ENCODE measurements around the gene SCGB3A1. TPM values are rescaled to one million over a fixed set of nuclear protein-coding genes. Genes with fewer than 3 reads are reported as not detected.

Gene SCGB3A1
- total RNA-seq, 1 experiment from 2014 or later: not detected

DNA sequence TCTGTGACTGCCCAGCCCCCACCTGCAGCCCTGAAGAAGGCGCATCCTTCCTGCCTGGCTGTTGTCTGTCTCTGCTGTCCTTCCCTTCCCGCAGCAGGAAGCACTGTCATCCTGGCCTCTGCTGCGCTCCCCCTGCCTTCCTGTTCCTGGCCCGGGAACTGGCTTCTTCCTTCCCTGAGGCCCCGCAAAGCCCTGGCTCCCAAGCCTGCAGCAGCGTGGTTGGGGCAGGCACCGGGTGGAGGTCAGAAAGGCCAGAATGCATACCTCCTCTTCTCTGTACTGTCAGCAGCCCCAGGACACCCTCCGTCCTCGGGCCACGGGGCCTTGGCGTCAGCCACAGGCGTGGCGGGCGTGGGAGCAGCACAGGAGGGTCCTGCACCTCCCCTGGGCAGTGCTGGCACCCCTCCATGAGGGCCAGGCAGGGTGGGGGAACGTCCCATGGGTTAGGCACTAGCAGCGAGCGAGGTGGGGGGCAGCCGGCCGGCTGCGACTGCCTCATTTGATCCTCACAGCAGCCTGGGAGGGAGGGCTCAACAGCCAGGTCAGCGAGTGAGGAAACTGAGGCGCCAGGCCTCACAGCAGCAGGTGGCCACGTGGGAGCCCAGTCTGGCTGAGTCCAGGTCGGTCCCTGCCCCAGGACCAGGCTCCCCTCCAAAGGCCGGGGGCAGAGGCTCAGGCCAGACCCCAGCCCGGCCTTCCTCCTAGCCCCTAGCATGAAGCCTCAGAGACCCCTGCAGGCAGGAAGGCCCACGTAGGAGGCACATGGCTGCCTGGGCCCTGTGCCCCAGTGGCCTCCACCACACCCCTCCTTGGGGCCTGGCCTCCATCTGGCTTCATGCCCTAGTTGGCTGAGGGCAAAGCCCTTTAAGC, 48.7 kb upstream of the SCGB3A1 start:
- Histone ChIP-seq H3K4me2 (ENCODE audit: low read length) (no peak overlapping the region), H3K27ac (ENCODE audit: low read length) (no peak overlapping the region), H4K20me1 (ENCODE audit: low read length) (no peaks in the 10 kb centered on the region), H3K9ac (ENCODE audit: low read length) (no peak overlapping the region), H3K4me1 (ENCODE audit: insufficient read depth, low read length) (no peaks in the 10 kb centered on the region), H3F3A (ENCODE audit: low read length, unreplicated experiment) (no peaks in the 10 kb centered on the region), H3K4me3 (ENCODE audit: low read length) (no peak overlapping the region), H3K36me3 (ENCODE audit: low read depth, low read length) (no peaks in the 10 kb centered on the region), H3K27me3 (ENCODE audit: low read length) (peaks cover 52% of the 10 kb centered on the region), H2AFZ (ENCODE audit: low read length) (no peak overlapping the region), H3K9me2 (replicated peaks; ENCODE audit: low read length) (no peaks in the 10 kb centered on the region), H3K9me3 (ENCODE audit: low read length) (no peaks in the 10 kb centered on the region), H3K79me2 (ENCODE audit: low read length) (no peaks in the 10 kb centered on the region)
- DNase-seq (no peak), ATAC-seq (no peak)
- TF ChIP-seq, protein P1, sequence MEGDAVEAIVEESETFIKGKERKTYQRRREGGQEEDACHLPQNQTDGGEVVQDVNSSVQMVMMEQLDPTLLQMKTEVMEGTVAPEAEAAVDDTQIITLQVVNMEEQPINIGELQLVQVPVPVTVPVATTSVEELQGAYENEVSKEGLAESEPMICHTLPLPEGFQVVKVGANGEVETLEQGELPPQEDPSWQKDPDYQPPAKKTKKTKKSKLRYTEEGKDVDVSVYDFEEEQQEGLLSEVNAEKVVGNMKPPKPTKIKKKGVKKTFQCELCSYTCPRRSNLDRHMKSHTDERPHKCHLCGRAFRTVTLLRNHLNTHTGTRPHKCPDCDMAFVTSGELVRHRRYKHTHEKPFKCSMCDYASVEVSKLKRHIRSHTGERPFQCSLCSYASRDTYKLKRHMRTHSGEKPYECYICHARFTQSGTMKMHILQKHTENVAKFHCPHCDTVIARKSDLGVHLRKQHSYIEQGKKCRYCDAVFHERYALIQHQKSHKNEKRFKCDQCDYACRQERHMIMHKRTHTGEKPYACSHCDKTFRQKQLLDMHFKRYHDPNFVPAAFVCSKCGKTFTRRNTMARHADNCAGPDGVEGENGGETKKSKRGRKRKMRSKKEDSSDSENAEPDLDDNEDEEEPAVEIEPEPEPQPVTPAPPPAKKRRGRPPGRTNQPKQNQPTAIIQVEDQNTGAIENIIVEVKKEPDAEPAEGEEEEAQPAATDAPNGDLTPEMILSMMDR (conservative IDR thresholded peaks at IDR 0.05; ENCODE audit: low read depth, low read length): no peak
- TF ChIP-seq EZH2 (IDR thresholded peaks at IDR 0.05; ENCODE audit: low read length, unreplicated experiment) (no peak), EZH2phosphoT487 (IDR thresholded peaks at IDR 0.05; ENCODE audit: borderline replicate concordance, low read length) (no peak)
- POLR2A ChIA-PET (ENCODE audit: unreplicated experiment): no interaction called here
- no TSS peak for BruUV-seq (replicated peaks)
- CTCF ChIA-PET: no interaction called here
- intact Hi-C loops (cut with micrococcal nuclease): no loop called here

DNA sequence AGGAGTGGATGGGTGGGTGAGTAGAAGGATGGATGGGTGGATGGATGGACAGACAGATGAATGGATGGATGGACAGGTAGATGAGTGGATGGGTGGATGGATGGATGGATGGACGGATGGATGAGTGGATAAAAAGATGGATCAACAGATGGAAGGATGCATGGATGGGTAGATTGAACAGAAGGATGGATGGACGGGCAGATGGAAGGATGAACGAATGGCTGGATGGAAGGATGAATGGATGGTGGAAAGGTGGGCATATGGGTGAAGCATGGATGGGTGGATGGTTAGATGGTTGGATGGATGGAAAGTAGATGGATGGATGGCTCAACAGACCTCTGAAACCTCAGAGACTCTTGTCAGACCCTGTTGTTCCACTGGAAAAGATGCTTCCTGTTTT, 48.0 kb upstream of the SCGB3A1 start:
- Histone ChIP-seq H3K9me3 (ENCODE audit: low read length) (no peaks in the 10 kb centered on the region), H4K20me1 (ENCODE audit: low read length) (no peaks in the 10 kb centered on the region), H3K4me3 (ENCODE audit: low read length) (no peak overlapping the region), H3K27ac (ENCODE audit: low read length) (no peak overlapping the region), H3F3A (ENCODE audit: low read length, unreplicated experiment) (no peaks in the 10 kb centered on the region), H3K9me2 (replicated peaks; ENCODE audit: low read length) (no peaks in the 10 kb centered on the region), H3K4me2 (ENCODE audit: low read length) (no peak overlapping the region), H3K79me2 (ENCODE audit: low read length) (no peaks in the 10 kb centered on the region), H3K4me1 (ENCODE audit: insufficient read depth, low read length) (no peaks in the 10 kb centered on the region), H2AFZ (ENCODE audit: low read length) (no peak overlapping the region), H3K9ac (ENCODE audit: low read length) (no peak overlapping the region), H3K36me3 (ENCODE audit: low read depth, low read length) (no peaks in the 10 kb centered on the region), H3K27me3 (ENCODE audit: low read length) (peaks cover 46% of the 10 kb centered on the region)
- no peak for DNase-seq
- TF ChIP-seq EZH2phosphoT487 (IDR thresholded peaks at IDR 0.05; ENCODE audit: borderline replicate concordance, low read length): no peak
- TF ChIP-seq EZH2 (IDR thresholded peaks at IDR 0.05; ENCODE audit: low read length, unreplicated experiment): no peak
- TF ChIP-seq, protein P1 (conservative IDR thresholded peaks at IDR 0.05; ENCODE audit: low read depth, low read length): no peak
- ATAC-seq: no peak
- intact Hi-C loops (cut with micrococcal nuclease): no loop called here
- no TSS peak for BruUV-seq (replicated peaks)
- ChIA-PET CTCF (no interaction called here), POLR2A (ENCODE audit: unreplicated experiment) (no interaction called here)

DNA sequence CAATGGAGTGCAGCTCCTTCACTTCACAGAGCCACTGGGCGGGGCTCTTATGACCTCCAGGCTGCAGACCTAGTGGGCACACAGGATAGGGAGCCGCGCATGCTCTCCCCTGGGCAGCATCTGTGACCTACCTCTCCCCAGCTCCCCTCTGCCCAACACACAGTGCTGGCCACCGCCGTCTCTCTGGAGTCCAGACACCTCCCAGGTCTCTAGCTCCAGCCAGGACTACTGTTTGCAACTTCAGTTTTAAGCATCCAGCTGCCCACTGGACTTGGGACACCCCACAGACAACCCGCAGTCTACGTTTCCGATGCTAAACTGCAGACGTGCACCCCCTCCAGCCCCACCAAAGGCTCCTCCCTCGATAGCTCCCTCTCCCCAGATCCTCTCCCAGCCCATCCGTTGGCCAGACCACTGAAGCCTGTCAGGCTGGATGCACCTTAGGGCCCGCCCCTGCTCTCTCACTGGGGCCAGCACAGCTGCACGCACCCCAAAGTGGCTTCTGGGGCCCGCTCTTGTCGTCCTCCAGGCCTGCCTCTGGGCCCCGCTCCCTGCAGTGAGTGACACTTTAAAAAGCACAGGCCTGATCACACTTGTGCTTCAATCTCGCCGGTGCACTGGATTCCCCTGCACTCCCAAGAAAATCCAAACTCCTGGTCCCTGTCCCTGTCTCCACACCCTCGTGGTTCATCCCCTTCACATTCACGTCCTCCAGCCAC, 46.8 kb upstream of the SCGB3A1 start:
- BruUV-seq (replicated peaks): no TSS peak
- TF ChIP-seq EZH2 (IDR thresholded peaks at IDR 0.05; ENCODE audit: low read length, unreplicated experiment) (no peak), EZH2phosphoT487 (IDR thresholded peaks at IDR 0.05; ENCODE audit: borderline replicate concordance, low read length) (no peak)
- TF ChIP-seq, protein P1 (conservative IDR thresholded peaks at IDR 0.05; ENCODE audit: low read depth, low read length): no peak
- DNase-seq: no peak
- Histone ChIP-seq H3K36me3 (ENCODE audit: low read depth, low read length) (no peaks in the 10 kb centered on the region), H3K4me3 (ENCODE audit: low read length) (no peak overlapping the region), H3F3A (ENCODE audit: low read length, unreplicated experiment) (no peaks in the 10 kb centered on the region), H3K4me2 (ENCODE audit: low read length) (no peak overlapping the region), H4K20me1 (ENCODE audit: low read length) (no peaks in the 10 kb centered on the region), H3K9me2 (replicated peaks; ENCODE audit: low read length) (no peaks in the 10 kb centered on the region), H3K27me3 (ENCODE audit: low read length) (peaks cover 38% of the 10 kb centered on the region), H3K9ac (ENCODE audit: low read length) (no peak overlapping the region), H3K79me2 (ENCODE audit: low read length) (no peaks in the 10 kb centered on the region), H3K9me3 (ENCODE audit: low read length) (no peaks in the 10 kb centered on the region), H3K27ac (ENCODE audit: low read length) (no peak overlapping the region), H3K4me1 (ENCODE audit: insufficient read depth, low read length) (no peaks in the 10 kb centered on the region), H2AFZ (ENCODE audit: low read length) (no peak overlapping the region)
- ChIA-PET POLR2A (ENCODE audit: unreplicated experiment) (no interaction called here), CTCF (no interaction called here)
- no peak for ATAC-seq
- intact Hi-C loops (cut with micrococcal nuclease): no loop called here
